Astrocyte of the hippocampus (primary cell): ENCODE results near the gene OR2D2.
"Not testable (repeated sequence)": the region's sequence is repeated elsewhere in the genome, so short reads cannot be mapped to it uniquely, and the experiment has no call there.

ENCODE experiments used
- DNase-seq: peaks from one replicate; pipeline ENCODE4 v3.0.0; 2011; ENCODE audit warnings: low read depth, low spot score

The OR2D2 gene

DNA sequence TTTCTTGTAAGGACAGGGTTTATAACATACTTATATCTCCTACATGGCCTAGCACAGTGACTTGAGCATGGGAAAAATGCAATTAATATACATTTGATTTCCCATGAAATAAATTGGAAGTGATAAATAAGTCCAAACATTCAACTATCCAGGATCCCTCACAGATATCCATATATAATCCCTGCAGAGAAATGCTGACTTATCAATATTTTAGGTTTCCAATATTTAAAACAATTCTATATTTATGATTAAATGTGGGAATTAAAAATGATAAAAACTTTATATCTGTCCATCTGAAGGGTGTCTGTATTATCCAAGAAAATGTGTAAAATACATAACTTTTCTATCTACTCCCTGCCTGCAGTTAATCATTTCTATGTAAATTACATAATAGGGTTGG is 9.5 kb downstream of the OR2D2 start:
- no peak for DNase-seq

DNA sequence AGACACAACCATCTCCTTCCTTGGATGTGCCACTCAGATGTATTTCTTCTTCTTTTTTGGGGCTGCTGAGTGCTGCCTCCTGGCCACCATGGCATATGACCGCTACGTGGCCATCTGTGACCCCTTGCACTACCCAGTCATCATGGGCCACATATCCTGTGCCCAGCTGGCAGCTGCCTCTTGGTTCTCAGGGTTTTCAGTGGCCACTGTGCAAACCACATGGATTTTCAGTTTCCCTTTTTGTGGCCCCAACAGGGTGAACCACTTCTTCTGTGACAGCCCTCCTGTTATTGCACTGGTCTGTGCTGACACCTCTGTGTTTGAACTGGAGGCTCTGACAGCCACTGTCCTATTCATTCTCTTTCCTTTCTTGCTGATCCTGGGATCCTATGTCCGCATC is 15.4 kb downstream of the OR2D2 start:
- no peak for DNase-seq

DNA sequence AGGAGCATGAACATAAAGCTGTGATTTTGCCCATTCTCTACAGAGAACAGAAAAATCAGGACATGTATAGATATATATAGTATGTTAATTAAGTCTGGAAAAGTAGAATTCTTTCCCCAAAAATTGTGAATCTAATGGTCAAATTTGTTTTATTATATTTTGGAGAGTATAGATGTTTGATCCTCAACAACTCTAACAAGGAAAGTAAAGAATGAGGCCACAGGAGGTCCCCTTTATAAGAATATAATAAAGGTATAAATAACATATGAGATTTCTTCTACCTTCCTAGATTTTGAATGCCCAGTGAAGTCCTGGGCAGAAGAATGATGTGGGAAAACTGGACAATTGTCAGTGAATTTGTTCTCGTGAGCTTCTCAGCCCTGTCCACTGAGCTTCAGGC is 16.0 kb downstream of the OR2D2 start, which contains the start of gene OR10A4:
TSS of gene OR10A4 (plus strand) at position 301 of the 400 bp plus-strand sequence. CDS start at position 324, 23 bp downstream.
- DNase-seq: no peak

DNA sequence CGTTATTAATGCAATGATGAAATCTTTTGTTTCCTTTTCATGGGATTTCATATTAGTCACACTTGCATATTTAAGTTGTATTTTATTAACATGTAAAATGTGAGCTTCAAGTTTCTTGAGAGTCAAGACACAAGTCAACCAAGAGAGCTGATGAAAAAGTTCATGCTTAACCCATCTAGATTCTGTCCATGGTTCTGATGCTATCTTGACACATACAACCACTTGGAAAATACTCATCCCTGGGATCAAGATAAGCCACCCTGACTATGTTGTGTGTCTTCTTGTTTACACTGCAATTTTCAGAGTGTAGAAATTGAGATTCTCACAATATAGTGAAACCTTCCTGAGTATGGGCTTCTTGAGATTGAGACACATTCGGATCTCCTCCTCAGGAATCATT is 16.5 kb downstream of the OR2D2 start:
- DNase-seq: no peak

DNA sequence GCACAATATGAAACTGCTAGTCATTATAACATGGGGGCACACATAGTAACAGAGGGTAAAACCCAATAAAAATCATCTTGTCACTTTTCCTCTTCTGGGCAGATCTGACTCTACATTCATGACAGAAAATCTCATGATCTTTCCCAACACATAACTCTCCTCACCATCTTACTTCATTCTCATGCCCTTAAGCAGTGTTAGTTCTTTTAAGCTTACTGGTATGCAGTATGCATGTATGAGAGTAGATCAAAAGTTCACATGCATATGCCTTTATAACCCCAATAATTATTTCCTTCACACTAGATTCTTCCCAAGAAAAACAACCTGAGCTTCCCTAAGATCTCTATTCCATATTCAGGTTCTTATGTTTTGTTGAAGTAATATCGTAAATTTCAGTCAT is 21.0 kb downstream of the OR2D2 start:
- DNase-seq: no peak

DNA sequence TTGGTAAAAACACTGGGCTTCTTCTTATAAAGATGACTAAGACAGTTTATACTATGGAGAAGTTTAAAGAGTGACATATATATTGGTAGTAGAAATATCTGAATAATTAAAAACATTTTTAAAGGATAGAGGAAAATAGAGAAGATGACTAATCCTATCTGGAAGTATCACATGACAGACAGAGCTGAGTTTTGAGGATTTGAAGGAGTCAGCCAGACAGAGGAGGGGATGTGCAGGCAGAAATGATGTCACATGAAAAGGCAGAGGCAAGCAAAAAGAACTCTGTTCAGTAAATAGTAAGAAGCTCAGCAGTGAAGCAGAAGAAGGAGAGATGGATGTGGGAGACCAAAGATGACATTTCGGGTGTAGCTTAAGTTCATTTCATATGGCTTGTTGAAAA is 27.9 kb downstream of the OR2D2 start:
- DNase-seq: no peak

DNA sequence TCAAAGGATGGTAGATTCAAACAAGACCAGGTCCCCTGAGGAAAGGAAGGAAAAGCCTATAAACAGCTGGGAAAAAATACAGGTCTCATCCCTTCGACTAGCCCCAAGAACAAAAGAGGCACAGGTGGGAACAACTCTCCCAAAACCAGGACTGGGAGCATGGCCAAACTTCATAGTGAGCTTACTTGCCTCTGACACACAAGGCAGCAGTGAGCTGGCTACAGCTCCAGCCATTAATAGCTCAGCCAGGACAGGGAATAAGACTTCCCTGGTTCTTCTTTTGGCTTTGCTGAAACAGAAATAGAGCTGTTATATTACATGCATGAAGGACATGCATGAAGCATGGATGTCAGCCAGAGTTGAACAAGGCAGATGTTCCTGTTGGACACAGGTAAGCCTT is 29.3 kb downstream of the OR2D2 start, which contains the start of gene OR10A2:
TSS of gene OR10A2 (plus strand) at position 97 of the 400 bp plus-strand sequence. CDS start 6,698 bp downstream, outside the sequence.
- peak; percentile 3 for DNase-seq

DNA sequence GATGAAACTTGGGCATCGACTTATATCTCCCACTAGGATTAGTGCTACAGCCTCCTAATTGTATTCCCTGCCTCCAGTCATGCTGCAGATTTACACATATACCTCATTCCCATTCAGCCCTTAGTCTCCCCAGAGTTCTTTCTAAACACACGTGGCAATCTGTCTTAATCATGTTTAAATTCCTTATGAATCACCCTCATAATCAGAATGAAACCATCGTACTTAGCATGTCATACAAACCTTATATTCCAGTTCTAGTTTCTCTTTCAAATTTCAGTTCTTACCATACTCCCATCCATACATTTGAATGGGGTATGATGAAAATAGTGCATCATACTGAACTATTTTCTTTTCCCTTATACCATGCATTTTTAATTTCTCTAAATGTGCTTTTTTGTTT is 35.4 kb downstream of the OR2D2 start:
- no peak for DNase-seq

DNA sequence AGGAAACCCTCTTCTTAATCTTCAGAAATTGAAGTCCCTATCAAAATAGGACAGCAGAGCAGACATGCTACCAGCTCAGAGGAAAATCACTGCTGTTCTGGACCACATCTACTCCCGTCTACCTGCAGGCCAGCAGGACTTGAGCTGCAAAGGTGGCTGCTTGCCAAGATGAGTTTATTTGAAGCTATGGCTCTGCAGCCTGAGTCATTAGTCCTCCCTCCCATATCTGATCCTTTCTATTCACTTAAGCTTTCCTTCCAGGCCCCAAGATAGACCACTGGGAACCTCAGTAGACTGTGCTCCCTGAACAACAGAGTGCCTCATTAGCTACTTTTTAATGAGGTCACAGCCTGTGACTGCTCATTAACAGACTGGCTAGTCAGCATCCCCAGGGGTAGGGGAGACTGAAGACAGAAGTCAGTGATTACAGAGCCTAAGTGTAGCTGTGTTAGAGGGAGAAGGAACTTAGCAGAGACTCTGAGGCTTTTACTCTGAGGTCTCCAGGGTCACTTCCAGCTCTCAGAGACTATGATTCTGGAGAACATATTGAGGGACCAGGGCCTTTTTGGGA is 36.2 kb downstream of the OR2D2 start:
- DNase-seq: peak; percentile 42

DNA sequence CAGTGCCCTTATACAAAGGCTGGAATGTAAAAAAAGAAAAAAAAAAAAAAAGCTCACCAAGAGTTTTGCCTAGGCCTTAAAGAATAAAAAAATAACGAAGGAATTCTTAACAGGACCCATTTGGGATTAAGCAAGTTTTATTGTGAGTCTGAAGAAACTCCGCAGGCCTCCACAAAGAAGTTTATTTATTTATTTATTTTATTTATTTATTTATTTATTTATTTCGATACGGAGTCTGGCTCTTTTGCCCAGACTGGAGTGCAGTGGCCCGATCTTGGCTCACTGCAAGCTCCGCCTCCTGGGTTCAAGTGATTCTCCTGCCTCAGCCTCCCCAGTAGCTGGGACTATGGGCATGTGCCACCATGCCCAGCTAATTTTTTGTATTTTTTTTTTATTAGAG is 37.5 kb downstream of the OR2D2 start:
- DNase-seq: not testable (repeated sequence)

DNA sequence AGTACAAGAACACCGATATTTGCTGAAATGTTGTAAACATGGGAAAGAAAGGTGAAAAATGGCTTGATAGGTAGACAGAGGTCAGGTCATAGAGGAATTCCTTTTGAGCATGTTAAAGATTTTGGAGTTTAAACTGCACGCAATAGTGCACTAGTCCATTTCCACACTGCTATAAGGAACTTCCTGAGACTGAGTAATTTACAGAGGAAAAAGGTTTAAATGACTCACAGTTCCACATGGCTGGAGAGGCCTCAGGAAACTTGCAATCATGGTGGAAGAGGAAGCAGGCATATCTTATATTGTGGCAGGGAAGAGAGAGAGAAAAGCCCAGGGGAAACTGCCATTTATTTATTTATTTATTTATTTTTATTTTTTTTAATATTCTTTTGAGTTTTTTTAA is 41.8 kb downstream of the OR2D2 start:
- DNase-seq: no peak

DNA sequence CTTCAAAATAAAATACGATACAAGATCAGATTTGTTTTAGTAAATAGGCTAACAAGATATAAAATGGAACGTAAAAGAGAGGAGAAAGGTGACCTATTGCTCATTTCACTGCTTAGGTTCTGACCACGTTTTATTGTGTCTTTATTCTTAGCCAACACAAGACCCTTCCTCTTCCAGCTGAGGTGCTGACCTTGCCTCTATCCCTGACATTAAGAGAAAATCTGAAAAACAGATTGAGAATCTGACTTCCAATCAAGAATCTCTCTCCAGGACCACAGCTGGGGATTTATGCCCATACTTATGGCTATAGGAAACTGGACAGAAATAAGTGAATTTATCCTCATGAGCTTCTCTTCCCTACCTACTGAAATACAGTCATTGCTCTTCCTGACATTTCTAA is 46.9 kb downstream of the OR2D2 start, which contains the start of gene OR10A5:
TSS of gene OR10A5 (plus strand) at position 301 of the 400 bp plus-strand sequence. CDS start at position 301, 0 bp downstream.
- DNase-seq: no peak

DNA sequence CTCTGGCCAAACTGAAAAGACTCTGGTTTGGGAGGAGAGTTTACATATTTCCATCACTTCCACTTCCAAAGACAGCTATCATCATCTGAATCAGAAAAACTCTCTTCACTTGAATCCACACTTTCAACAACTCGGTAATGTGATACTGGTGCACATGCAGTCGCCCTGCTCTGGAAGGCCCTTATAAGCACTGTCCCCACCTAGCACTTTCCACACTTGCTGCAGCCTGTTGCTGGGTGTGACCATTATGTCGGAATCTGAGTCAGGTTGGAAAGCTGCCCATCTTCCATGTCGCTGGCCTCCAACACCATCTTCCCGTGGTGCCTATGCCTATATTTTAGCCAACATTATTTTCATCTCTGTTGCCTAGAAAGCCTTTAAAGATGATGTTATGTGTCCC is 47.9 kb downstream of the OR2D2 start:
- DNase-seq: no peak

DNA sequence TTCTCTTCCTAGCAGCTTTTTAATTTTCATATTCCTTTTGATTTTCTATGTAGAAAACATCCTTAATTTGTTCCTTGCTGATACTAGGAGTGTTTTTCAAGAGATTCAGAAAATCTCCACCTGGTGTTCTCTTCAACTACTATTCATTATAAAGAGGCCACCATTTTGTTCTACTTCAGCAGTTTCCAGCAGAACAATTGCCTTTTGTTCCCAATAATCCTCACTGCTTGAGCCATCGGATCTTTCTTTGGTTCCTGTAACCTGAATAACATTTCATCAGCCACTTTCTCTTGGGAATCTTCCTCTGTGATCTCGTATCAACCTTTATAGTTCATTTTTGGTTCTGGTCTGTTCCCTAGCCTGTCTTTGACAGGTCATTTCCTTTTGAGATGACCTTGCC is 48.6 kb downstream of the OR2D2 start:
- DNase-seq: no peak

DNA sequence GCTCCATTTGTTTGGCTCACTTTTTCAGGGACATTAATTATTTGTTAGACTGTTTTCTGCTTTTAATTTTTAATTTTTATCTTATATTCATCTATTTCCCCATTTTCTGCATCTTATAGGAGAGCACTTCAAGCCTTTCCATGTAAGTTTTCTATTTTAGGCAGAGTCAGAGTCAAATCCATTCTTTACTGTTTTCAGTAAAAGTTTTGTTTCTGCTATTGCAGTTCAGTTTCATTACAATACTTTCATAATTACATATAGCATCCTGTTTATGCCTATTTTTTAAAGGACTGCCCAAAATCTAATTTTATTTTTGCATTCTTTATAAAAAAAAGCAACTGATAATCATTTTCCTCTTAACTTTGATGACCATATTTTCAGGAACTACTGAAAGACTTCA is 50.6 kb downstream of the OR2D2 start:
- no peak for DNase-seq
